ENCODE data around the gene AP4M1.
A peak's percentile ranks its signal among the peaks of the same experiment; 100 is the strongest.

AP4M1 gene, protein sequence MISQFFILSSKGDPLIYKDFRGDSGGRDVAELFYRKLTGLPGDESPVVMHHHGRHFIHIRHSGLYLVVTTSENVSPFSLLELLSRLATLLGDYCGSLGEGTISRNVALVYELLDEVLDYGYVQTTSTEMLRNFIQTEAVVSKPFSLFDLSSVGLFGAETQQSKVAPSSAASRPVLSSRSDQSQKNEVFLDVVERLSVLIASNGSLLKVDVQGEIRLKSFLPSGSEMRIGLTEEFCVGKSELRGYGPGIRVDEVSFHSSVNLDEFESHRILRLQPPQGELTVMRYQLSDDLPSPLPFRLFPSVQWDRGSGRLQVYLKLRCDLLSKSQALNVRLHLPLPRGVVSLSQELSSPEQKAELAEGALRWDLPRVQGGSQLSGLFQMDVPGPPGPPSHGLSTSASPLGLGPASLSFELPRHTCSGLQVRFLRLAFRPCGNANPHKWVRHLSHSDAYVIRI

DNA sequence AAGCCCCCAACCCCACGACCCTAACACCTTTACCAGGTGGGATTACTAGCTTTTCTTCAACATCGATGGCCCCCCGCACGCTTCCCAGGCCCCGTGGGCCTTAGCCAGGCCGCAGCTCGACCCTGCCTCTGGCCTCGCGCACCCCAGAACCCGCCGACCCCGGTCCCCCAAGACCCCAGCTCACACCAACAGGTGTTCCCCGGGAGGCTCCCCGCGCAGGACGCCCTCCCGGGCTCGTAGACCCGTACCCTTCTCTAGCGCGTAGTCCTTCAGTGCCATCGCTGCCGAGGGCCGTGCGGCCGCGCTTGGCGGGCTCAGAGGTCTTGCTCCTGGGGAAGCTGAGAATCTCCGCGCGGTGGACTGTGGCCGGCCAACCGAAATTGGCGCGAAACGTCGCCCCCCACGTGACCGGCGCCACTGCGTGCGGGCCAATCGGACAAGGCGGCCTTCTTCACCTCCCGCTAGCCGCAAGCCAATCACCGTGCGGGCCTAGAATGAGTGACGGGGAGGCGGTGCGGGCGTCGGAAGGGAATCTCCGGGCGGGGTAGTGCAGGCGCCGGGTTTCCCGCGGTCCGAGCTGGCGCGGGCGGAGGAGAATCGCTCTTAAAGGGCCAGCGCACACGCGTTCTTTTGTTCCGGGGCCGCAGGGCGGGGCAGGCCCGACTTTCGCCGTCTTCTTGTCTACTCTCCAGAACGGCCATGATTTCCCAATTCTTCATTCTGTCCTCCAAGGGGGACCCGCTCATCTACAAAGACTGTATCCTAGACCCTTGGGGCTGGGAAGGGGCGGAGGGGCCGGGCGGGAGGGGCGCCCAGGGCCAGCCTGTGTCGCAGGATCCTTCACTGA is at the start of gene AP4M1, which contains the start of gene MCM7:
Gene AP4M1, plus strand, starts transcription at position 628 of the 847 bp plus-strand sequence. Its CDS starts 72 bp downstream, at position 700.
Gene MCM7, minus strand, starts transcription at position 382 of the 847 bp plus-strand sequence. Its CDS starts 103 bp downstream, at position 279.
- peak within 1 kb of the TSS; percentile 87 for H3K4me3 ChIP-seq (replicated peaks; ENCODE audit: low read depth, low read length)
- TF ChIP-seq, protein P1, sequence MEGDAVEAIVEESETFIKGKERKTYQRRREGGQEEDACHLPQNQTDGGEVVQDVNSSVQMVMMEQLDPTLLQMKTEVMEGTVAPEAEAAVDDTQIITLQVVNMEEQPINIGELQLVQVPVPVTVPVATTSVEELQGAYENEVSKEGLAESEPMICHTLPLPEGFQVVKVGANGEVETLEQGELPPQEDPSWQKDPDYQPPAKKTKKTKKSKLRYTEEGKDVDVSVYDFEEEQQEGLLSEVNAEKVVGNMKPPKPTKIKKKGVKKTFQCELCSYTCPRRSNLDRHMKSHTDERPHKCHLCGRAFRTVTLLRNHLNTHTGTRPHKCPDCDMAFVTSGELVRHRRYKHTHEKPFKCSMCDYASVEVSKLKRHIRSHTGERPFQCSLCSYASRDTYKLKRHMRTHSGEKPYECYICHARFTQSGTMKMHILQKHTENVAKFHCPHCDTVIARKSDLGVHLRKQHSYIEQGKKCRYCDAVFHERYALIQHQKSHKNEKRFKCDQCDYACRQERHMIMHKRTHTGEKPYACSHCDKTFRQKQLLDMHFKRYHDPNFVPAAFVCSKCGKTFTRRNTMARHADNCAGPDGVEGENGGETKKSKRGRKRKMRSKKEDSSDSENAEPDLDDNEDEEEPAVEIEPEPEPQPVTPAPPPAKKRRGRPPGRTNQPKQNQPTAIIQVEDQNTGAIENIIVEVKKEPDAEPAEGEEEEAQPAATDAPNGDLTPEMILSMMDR (IDR thresholded peaks at IDR 0.05; ENCODE audit: low read length, missing control alignments) = no peak
- DNase-seq (ENCODE audit: low read depth) = peak; percentile 99

DNA sequence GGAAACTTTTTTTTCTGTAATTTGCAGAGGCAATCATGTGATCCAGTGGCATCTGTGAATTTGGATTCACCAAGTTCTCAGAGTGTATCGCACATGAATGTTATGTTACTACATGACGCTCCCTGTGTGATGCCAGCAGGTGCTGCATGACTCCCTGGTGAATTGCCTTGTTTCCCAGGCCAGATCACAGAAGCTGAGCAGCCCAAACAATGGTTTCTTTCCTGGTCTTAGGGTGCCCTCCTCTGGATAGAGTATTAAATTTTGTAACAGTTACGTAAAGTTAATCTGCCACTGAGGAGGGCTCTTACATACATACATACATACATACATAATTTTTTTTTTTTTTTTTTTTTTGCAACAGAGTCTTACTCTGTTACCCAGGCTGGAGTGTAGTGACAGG is 48.2 kb upstream of the AP4M1 start:
- DNase-seq (ENCODE audit: low read depth) = peak; percentile 67
- no peak overlapping the region for H3K4me3 ChIP-seq (replicated peaks; ENCODE audit: low read depth, low read length)
- TF ChIP-seq, protein P1 (IDR thresholded peaks at IDR 0.05; ENCODE audit: low read length, missing control alignments) = peak; percentile 6

DNA sequence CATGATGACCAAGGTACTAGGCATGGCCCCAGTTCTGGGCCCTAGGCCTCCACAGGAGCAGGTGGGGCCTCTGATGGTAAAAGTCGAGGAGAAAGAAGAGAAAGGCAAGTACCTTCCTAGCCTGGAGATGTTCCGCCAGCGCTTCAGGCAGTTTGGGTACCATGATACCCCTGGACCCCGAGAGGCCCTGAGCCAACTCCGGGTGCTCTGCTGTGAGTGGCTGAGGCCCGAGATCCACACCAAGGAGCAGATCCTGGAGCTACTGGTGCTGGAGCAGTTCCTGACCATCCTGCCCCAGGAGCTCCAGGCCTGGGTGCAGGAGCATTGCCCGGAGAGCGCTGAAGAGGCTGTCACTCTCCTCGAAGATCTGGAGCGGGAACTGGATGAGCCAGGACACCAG is 44.4 kb upstream of the AP4M1 start:
- DNase-seq (ENCODE audit: low read depth) = no peak
- TF ChIP-seq, protein P1 (IDR thresholded peaks at IDR 0.05; ENCODE audit: low read length, missing control alignments) = no peak
- H3K4me3 ChIP-seq (replicated peaks; ENCODE audit: low read depth, low read length) = no peak overlapping the region

DNA sequence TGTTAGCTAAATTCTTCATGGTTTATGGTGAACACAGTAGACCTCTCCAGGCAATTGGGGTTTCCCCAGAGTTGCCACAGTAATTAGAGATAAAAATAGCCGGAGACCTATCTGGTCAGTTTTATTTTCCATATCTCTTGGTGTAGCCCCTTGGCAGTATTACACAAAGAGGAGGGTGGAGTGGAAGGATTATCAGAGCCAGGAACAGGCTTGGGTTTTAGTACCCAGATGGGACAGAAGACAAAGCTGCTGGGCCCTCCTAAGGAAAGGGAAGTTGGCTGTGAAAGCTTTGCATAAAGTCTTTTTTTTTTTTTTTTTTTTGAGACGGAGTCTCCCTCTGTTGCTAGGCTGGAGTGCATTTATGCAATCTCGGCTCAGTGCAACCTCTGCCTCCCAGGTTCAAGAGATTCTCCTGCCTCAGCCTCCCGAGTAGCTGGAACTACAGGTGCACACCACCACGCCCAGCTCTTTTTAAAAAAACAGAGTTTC is 42.1 kb upstream of the AP4M1 start:
- TF ChIP-seq, protein P1 (IDR thresholded peaks at IDR 0.05; ENCODE audit: low read length, missing control alignments) = no peak
- no peak overlapping the region for H3K4me3 ChIP-seq (replicated peaks; ENCODE audit: low read depth, low read length)
- no peak for DNase-seq (ENCODE audit: low read depth)

DNA sequence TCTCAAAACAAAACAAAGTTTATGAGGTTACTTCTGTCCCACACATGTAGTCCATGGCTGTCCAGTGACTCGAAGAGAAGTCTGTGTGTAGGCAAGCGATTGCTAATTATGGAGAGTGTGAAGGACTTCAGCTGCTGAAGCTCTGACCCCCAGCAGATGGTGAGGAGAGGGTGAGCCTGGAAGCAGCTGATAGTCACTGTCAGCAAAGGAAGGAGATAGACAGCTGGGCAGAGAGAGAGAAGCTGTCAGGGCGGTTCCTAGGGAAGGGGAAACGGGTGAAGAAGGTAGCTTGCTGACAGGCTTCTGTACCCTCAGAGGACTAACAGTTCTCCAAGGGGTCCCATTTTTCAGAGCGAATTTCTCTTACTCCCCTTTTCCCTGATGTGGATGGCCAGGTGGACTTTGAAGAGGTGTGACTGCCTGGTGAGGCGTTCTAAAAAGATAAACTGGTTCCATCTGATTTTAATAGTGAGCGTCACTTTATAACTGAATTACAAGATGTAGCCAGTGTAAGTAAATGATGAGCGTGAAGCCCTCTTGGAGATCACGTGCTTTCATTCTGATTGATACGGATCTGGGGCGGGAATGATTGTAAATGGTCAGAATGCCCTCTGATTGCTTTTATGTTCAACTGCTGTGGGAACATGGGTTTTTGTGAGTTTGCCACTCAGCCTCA is 39.8 kb upstream of the AP4M1 start:
- no peak overlapping the region for H3K4me3 ChIP-seq (replicated peaks; ENCODE audit: low read depth, low read length)
- TF ChIP-seq, protein P1 (IDR thresholded peaks at IDR 0.05; ENCODE audit: low read length, missing control alignments) = no peak
- DNase-seq (ENCODE audit: low read depth) = no peak

DNA sequence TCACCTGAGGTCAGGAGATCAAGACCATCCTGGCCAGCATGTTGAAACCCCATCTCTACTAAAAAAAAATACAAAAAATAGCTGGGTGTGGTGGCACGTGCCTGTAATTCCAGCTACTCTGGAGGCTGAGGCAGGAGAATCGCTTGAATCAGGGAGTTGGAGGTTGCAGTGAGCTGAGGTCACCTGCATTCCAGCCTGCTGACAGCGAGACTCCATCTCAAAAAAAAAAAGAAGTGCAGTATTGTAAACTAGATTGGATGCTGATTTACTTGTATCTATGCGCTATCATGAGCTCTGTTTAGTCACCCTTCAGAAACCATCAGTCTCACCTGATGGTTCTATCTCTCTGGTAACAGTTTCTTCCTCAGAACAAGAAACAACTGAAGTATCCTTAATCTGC is 38.1 kb upstream of the AP4M1 start:
- DNase-seq (ENCODE audit: low read depth) = no peak
- TF ChIP-seq, protein P1 (IDR thresholded peaks at IDR 0.05; ENCODE audit: low read length, missing control alignments) = no peak
- H3K4me3 ChIP-seq (replicated peaks; ENCODE audit: low read depth, low read length) = no peak overlapping the region

Measured in fibroblast of pulmonary artery (primary cell).